Measurements from ENCODE around the gene MRPL28. TPM values are rescaled to one million over a fixed set of nuclear protein-coding genes. Genes with fewer than 3 reads are reported as not detected.
"Not testable (repeated sequence)": the region's sequence is repeated elsewhere in the genome, so short reads cannot be mapped to it uniquely, and the experiment has no call there.

The MRPL28 gene
- polyA plus RNA-seq, 10 donors = 31.8 to 49.2 (median 35.6) TPM

DNA sequence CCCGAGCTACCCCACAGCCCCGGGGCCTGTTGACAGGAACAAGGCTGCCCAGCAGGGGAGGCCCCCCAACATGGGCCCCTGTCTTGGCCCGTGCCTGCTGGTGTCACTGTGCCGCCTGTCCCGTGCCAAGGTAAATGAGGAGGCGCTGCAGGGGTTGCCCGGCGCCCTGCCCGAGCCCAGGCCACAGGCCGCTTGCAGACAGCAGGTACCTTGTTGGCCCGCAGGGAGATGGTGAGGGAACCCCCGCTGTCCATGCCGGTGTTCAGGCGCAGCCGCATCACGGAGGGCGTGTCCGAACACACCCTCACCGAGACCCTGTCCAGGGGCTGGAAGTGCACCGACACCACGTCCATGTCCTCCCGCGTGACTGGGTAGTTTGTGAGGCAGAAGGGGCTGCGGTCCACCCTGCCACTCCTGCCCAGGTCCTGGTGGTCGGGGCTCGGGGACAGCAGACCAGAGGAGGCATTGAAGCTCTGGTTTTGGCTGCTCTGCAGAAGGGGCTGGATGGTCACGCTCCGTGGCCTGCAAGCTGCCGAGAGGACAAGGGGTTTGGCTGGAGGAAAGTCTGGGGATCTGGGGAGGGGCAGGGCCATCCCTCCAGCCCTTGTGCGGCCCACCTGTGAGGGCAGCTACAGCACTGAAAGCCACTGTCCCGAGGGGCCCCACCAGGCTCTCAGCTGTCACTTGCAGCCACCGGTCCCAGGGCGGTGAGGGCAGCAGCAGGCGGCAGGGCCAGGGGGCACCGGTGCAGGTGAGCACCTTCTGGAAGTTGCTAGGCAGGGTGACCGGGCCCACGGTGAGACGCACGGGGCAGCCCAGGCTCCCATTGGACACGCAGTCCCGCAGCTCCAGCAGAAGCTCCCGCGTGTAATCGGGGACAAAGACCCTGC, 5.8 kb upstream of the MRPL28 start:
- DNase-seq = no peak

DNA sequence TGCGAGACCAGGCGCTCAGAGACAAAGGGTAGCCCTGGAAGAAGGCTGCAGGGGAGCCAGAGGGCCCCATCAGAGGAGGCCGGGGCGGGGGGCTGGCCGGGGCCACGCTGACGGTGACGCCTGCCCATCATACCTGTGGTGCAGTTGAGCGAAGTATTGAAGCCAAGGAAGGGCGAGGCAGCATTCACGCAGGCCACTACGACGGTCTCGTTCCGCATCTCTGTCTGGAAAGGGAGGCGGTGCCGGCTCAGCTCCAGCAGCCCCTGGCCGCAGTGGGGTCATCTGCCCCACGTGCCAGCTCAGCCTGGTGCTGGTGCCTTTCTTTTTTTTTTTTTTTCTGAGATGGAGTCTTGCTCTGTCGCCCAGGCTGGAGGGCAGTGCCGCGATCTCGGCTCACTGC, 4.9 kb upstream of the MRPL28 start:
- DNase-seq = no peak

GRCh38 chr16:374616-374926, 4.2 kb upstream of the MRPL28 start:
- no peak for DNase-seq

DNA sequence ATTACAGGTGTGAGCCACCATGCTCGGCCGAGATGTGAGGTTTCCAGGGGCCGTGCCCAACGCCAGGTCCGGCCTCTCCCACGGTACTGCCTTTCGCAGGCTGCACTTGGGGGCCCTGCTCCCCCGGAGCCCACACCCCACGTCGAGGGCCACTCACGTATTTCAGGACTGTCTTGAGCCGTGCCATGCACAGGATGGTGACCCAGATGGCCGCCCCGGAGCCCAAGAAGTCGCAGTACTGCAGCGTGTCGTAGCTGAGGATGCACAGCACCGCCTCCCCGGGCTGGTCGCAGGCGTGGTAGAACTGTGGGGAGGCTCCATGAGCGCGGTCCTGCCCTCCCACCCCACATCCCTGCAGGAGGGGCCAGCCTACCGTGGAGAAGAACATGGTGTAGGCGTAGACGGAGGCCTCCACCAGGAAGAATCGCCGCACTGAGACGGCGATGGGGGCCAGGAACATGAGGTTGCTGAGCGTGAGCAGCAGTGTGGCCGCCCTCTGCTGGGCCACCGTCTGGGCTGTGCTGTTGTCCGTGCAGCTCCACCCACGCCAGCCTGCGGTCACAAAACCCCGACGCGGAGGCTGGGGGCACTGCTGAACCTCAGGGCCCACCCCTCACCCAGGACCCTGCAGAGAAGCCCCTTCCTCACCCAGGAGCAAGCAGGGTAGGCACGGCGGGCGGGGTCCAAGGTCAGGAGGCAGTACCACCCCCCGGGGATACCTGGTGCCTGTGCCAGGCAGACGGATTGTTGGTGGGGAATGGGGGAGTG, 3.7 kb upstream of the MRPL28 start:
- DNase-seq = no peak

DNA sequence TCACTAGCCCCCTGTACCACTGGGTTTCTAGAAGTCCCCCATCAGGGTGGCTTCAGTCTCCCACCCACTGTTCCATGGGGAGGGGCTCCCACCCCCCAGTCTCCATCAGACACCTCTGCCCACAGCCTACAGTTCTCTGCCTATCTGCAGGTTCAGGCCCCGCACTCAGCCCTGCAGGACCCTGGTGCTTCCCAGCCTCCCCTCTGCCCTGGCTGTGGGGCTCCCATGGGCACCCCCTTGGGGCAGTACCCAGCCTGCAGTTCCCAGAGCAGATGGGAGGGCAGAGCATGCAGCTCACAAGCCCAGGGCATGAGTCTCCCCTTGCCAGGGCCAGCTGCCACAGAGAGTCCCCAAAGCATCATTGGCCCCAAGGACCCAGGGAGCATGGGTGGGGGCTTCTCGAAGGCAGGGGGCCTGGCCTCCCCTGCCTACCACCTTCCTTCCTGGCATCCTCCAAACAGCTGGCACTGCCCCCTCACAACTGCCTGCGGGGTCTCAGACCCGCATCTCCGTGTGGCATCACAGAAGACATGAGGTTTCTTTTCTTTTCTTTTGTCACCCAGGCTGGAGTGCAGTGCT, 2.8 kb upstream of the MRPL28 start:
- DNase-seq = no peak

DNA sequence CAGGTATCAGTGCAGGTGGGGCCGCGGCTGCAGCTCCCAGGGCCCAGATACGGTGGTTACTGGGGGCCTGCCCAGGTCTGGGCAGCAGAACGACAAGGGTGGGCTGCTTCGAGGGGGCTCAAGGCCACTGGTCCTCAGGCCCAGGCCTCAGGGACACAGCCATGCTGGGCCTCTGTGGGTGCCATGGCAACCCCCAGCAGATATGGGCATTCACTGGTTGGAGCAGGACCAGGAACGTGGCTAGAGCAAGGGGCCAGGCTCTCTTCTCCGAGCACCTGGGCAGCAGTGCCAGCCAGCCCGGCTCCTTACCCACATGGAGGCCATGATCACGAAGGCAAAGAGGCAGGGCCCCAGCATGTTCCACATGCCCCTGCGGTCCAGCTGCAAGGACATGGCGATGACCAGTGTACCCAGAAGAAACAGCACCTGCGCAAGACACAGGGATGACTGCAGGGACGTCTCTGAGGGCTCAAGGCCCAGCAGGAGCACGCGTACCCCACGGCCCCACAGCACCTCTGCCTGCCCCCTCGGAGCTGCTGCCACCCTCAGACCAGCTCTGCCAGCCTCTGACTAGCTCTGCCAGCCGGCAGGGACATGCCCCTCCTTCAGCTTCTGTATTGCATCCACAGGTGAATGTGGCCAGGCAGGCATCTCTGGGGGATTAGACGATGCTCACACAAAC, 2.1 kb upstream of the MRPL28 start:
- DNase-seq = no peak

GRCh38 chr16:371515-372301, 1.4 kb upstream of the MRPL28 start:
- no peak for DNase-seq

- DNase-seq = no peak
Measured at GRCh38 chr16:370979-371514, 709 bp upstream of the MRPL28 start.

GRCh38 chr16:369866-370436, 387 bp downstream of the MRPL28 start:
- DNase-seq = no peak

GRCh38 chr16:369275-369865, 968 bp downstream of the MRPL28 start:
- no peak for DNase-seq

- DNase-seq = no peak
Measured at GRCh38 chr16:368388-369158, 1.8 kb downstream of the MRPL28 start.

- DNase-seq = no peak
Measured at GRCh38 chr16:367333-367903, 2.9 kb downstream of the MRPL28 start.

DNA sequence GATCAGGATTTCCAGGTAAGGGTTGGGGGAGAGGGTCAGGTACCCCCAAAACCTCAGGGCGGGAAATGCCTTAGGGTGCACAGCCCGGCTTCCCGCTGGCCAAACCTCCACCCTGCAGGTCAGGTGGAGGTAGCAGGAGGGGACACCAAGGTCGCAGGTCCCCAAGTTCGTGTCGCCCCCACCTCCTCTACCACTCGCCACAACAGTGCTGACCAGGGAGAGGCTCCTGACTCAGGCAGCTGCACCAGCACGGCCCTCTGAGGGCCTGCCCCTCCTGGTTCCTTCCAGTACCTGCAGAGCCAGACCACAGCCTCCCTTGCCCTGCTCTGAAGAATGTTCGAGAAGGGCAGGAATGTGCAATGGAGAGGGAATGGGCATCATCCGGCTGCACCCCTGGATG, 3.9 kb downstream of the MRPL28 start:
- no peak for DNase-seq

DNA sequence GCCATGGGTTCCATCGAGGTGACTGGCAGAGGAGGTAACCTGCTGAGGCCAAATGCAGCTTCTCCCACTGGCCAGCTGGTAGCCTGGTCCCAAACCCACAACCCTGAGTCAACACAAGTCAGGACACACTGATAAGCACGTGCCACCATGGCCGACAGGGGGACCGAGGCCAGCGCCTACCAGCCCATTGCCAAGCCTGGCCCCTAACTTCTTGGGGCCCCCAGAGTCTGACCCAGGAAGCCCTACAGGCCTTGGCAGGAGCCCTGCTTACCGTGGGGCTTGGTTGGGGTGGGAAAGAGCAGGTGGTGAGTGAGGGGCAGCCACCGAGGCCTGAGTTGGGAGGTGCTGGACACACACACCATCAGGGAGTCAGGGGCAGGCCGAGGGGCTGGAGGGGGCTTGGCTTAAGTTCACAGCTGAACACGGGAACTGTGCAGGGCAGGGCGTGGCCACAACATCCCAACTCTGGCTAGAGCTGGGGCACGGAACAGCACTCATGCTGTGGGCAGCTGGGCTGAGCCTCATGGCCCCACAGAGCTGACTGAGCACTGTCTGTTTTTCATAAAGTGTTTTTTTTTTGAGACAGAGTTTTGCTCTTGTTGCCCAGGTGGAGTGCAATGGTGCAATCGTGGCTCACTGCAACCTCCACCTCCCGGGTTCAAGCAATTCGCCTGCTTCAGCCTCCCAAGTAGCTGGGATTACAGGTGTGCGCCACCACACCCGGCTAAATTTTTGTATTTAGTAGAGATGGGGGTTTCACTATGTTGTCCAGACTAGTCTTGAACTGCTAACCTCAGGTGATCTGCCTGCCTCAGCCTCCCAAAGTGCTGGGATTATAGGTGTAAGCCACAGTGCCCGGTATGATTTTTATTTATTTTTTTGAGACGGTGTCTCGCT, 5.5 kb downstream of the MRPL28 start:
- no peak for DNase-seq

DNA sequence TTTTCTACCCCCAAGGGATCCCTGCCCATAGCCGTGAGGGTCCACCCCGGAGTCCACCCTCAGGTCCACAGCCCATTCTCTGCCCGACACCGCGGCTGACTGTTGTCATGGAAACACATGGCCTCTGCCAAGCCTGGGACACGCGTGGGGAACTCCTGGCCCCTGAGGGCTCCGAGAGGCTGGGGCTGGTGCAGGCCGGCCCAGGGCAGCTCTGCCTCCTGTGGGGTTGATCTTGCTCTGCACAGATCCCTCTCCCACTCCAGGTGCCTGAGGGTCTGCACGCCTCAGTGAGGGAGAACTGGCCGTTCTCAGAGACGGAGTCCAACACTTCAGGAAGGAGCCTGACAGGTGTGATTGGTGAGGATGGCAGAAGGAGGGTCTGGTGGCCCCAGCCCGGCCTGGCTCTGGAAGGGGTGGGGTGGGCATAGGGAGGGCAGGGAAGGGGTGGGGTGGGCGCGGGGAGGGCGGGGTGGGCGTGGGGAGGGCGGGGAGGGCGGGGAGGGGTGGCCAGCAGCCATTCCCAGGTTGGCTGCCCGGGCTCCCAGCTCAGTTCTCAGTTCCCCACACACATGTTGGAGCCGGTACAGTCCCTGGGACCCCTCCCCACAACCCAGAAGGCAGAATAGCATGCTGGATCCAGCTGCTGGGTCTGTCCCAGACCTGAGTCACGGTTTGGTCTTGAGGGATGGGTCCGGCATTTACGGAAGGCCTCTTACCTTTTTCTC, 6.4 kb downstream of the MRPL28 start:
- no peak for DNase-seq

- no peak for DNase-seq
Measured at GRCh38 chr16:363110-363765, 7.1 kb downstream of the MRPL28 start.

- DNase-seq = not testable (repeated sequence)
Measured at GRCh38 chr16:362702-362999, 7.7 kb downstream of the MRPL28 start.

Data from muscle of back (tissue), 11 donors.